ENCODE measurements around the gene SNRNP200.

GRCh38 chr2:96353606-96354101, 48.3 kb upstream of the SNRNP200 start:
- TF ChIP-seq POLR2AphosphoS5 (IDR thresholded peaks at IDR 0.05) (peak in 1 of 2 donors; percentile 8), POLR2A (IDR thresholded peaks at IDR 0.05; ENCODE audit: low read depth) (no peak), CTCF (IDR thresholded peaks at IDR 0.05) (no peak)
